ENCODE measurements around the gene MRPS27. TPM values are rescaled to one million over a fixed set of nuclear protein-coding genes. Genes with fewer than 3 reads are reported as not detected.

The MRPS27 gene
- total and polyA plus RNA-seq, 2 of the 13 experiments (the other 11 are each of a cell fraction or from before 2014, with no cell fraction given), result 71.8 to 115 TPM

GRCh38 chr5:72188166-72188565 is 131.9 kb downstream of the MRPS27 start:
- TF ChIP-seq HOXA5 (CRISPR knock-in tag; IDR thresholded peaks at IDR 0.05) (no peak), ZNF326 (CRISPR knock-in tag; IDR thresholded peaks at IDR 0.05; ENCODE audit: borderline replicate concordance) (no peak), CBX2 (IDR thresholded peaks at IDR 0.05; ENCODE audit: low read depth, low read length) (no peak), CBX2 (CRISPR knock-in tag; IDR thresholded peaks at IDR 0.05; ENCODE audit: low read depth) (no peak), NFE2L1 (CRISPR knock-in tag; IDR thresholded peaks at IDR 0.05; ENCODE audit: borderline replicate concordance) (no peak)
- Histone ChIP-seq H3K4me1 (ENCODE audit: insufficient read depth, low read length) (no peaks in the 10 kb centered on the region), H3K4me3 (replicated peaks in 1 of 3; ENCODE audit: insufficient read depth in 1 of 3, low read depth in 2 of 3, low read length in 3 of 3) (no peak overlapping the region), H3K79me2 (ENCODE audit: insufficient read depth, low read length) (no peaks in the 10 kb centered on the region), H3K9ac (ENCODE audit: insufficient read depth, low read depth, low read length) (no peak overlapping the region), H2AFZ (ENCODE audit: low read length) (no peak overlapping the region), H3K4me2 (ENCODE audit: low read depth, low read length) (no peak overlapping the region), H3K9me3 (ENCODE audit: low read length) (no peaks in the 10 kb centered on the region), H3K27me3 (ENCODE audit: control insufficient read depth in 1 of 2, insufficient read depth in 2 of 2, low read length in 2 of 2) (no peaks in the 10 kb centered on the region), H3K27ac (ENCODE audit: extremely low read length, insufficient read depth, low read length) (no peak overlapping the region), H3K36me3 (replicated peaks in 1 of 2; ENCODE audit: control insufficient read depth in 1 of 2, insufficient read depth in 2 of 2, low read length in 2 of 2) (no peaks in the 10 kb centered on the region), H4K20me1 (ENCODE audit: insufficient read depth, low read length) (no peaks in the 10 kb centered on the region)
- intact Hi-C loops (cut with micrococcal nuclease; ENCODE audit: unreplicated experiment), result no loop called here
- no peak for FAIRE-seq
- CTCF ChIA-PET (ENCODE audit: low intra/inter-chr PET ratio, low total read pairs), result no interaction called here
- in situ Hi-C loops (cut with HindIII; ENCODE audit: extremely low pct_ligation_motif_present, low pct_unique_long_range_greater_than_20kb), result no loop called here
- ATAC-seq, result no peak
- POLR2A ChIA-PET, result no interaction called here
- 88% methylated on average over 2 of the region's 2 CpGs for WGBS (ENCODE audit: low lambda C conversion rate)
- no peak for DNase-seq (ENCODE audit: low spot score)
- BruUV-seq (replicated peaks), result no TSS peak

- Histone ChIP-seq H3K9ac (ENCODE audit: insufficient read depth, low read depth, low read length) (no peak overlapping the region), H3K79me2 (ENCODE audit: insufficient read depth, low read length) (no peaks in the 10 kb centered on the region), H3K4me1 (ENCODE audit: insufficient read depth, low read length) (no peaks in the 10 kb centered on the region), H3K27me3 (ENCODE audit: control insufficient read depth in 1 of 2, insufficient read depth in 2 of 2, low read length in 2 of 2) (no peaks in the 10 kb centered on the region), H3K27ac (ENCODE audit: extremely low read length, insufficient read depth, low read length) (no peak overlapping the region), H3K4me2 (ENCODE audit: low read depth, low read length) (no peak overlapping the region), H4K20me1 (ENCODE audit: insufficient read depth, low read length) (no peaks in the 10 kb centered on the region), H3K4me3 (replicated peaks in 1 of 3; ENCODE audit: insufficient read depth in 1 of 3, low read depth in 2 of 3, low read length in 3 of 3) (no peak overlapping the region), H3K36me3 (replicated peaks in 1 of 2; ENCODE audit: control insufficient read depth in 1 of 2, insufficient read depth in 2 of 2, low read length in 2 of 2) (no peaks in the 10 kb centered on the region), H3K9me3 (ENCODE audit: low read length) (no peaks in the 10 kb centered on the region), H2AFZ (ENCODE audit: low read length) (no peak overlapping the region)
- no peak for ATAC-seq
- no peak for FAIRE-seq
- intact Hi-C loops (cut with micrococcal nuclease; ENCODE audit: unreplicated experiment), result no loop called here
- in situ Hi-C loops (cut with HindIII; ENCODE audit: extremely low pct_ligation_motif_present, low pct_unique_long_range_greater_than_20kb), result no loop called here
- WGBS (ENCODE audit: low lambda C conversion rate), result 78% methylated on average over 5 of the region's 5 CpGs
- no peak for DNase-seq (ENCODE audit: low spot score)
- ChIA-PET CTCF (ENCODE audit: low intra/inter-chr PET ratio, low total read pairs) (no interaction called here), POLR2A (no interaction called here)
- no TSS peak for BruUV-seq (replicated peaks)
- TF ChIP-seq SRSF9 (IDR thresholded peaks at IDR 0.05; ENCODE audit: borderline replicate concordance, insufficient read depth, low read depth, low read length, poor library complexity, severe bottlenecking) (no peak), PAX8 (CRISPR knock-in tag; IDR thresholded peaks at IDR 0.05; ENCODE audit: borderline replicate concordance) (no peak), ZNF546 (CRISPR knock-in tag; conservative IDR thresholded peaks at IDR 0.05) (no peak), ZNF570 (CRISPR knock-in tag; IDR thresholded peaks at IDR 0.05; ENCODE audit: borderline replicate concordance) (no peak), ZNF317 (CRISPR knock-in tag; IDR thresholded peaks at IDR 0.05) (no peak), FOXK1 (CRISPR knock-in tag; IDR thresholded peaks at IDR 0.05; ENCODE audit: borderline replicate concordance, low read depth) (no peak), NR3C1 (CRISPR knock-in tag; IDR thresholded peaks at IDR 0.05) (no peak), PREB (CRISPR knock-in tag; IDR thresholded peaks at IDR 0.05) (no peak)
Observed at GRCh38 chr5:72187388-72188075, 132.5 kb downstream of the MRPS27 start.

All from HepG2 (cell line).